Cardiac septum (tissue), 1 donor: ENCODE results near the gene BACH2. TPM values are rescaled to one million over a fixed set of nuclear protein-coding genes. Genes with fewer than 3 reads are reported as not detected.
"Not testable (repeated sequence)": the region's sequence is repeated elsewhere in the genome, so short reads cannot be mapped to it uniquely, and the experiment has no call there.

ENCODE experiments used
- DNase-seq: peaks from one replicate; pipeline ENCODE4 v3.0.0-alpha.2; 2020; ENCODE audit warnings: low spot score
- intact Hi-C: fragments of 100-400 bp; cut with DNase I; formaldehyde crosslinking; loops from one replicate; pipeline ENCODE4 v1.14.0; 2022
- total RNA-seq: library from RNA; stranded (reverse); fragmentation: NEBNext Ultra II Directional; extraction: Animal tissue kit (Norgen Biotek cat#: 25700); gene quantifications from one replicate; pipeline ENCODE4 v1.2.1, GENCODE V29; 2021
- donor health status: DM: no; HTN: no; CAD: no.

The BACH2 gene
- total RNA-seq, 1 donor from 2014 or later = 8.4 TPM

DNA sequence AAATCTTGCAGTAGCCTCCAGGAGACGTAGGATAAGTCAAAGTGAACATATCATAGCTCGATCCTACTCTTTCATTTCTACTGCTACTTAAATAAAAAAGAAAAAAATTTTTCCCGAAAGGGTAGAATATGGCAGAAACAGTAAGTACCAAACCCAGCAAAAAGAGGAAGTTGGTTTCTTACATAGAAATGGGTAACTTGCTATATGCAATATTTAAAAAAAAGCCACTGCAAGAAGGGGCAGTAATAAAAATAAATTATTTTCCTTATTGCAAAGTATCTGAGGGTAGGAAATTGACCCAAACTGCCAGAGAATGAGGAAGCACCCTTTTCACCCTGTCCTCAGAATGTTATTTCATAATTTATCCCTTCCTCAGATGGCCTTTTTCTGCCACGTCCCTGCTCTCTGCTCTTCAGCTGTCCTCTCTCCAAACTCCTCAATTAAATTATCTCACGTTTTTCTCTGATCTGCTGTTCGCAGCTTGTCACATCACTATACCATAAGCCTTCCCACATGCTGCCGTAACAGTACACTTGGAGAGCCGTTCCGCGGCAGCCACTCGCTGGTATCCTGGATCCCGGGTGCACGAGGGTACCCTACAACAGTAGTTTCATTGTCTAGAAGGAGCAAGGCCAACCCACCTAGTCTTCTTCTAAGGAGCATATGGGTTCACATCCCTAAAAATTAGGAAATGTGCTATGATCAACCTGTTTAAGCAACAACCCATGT, 149.6 kb downstream of the BACH2 start:
- intact Hi-C loops = no loop called here
- no peak for DNase-seq

DNA sequence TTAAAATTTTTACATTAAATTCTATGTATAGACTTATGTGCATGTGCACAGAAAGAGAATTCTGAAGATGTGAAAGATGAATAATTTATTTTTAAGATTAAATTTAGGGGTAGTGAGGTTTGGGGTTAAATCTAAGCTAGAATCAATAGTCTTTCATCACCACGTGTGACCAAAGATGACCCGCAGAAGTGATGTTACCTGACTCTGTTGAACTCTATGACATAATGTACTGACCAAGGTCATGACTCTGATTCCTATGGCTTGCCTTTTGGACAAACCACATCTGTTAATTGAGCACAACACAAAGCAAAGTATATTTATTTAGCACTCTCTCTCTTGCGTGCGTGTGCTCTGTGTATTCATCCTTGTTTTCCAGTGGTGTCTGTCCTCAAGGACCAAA, 150.6 kb downstream of the BACH2 start:
- intact Hi-C loops = no loop called here
- no peak for DNase-seq

DNA sequence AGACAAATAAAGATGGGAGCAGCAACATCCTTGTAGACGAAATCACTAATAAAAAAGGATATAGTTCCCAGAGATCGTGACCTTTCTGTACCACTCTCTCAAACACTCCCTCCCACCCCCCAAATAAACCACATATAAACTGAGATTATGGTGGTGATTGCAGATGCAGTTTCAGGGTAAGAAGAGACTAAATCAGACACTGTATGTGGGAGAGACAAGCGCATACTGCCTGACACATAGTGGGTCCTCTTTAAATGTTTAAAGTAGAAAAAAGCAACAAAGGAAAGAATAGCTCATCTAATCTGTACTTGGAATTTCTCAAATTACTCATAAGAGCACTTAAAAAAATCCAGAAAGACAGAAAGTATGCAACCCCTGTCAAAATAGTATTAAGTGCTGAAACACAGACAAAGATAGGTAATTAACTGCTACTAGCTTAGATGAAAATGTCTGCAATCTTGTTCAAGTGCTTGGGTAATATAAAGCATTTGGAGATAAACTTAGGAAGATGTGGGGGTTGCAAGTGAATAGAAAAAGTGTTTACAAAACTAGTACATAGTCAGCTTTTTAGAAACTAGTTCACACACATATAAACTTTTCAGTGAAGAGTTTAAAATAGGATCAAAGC, 151.6 kb downstream of the BACH2 start:
- no peak for DNase-seq
- intact Hi-C loops = no loop called here

DNA sequence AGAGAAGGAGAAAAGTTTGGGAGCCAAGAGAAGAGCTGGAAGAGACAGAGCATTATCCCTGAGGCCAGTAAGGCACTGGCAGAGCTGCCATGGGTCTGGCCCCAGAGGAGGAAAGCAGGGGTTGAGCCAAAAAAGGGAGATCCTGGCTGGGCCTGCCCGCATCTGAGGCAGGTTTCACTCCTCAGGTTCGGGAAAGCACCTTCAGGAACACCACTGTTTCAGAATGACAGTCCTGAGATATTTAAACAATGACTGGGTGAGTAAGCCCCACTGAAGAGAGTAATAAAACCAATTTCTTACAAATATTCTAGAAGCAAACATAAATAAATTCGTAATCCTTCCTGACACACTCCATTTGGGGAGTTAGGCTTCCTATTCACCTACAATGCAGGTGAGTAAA, 152.2 kb downstream of the BACH2 start:
- DNase-seq = no peak
- intact Hi-C loops = no loop called here

DNA sequence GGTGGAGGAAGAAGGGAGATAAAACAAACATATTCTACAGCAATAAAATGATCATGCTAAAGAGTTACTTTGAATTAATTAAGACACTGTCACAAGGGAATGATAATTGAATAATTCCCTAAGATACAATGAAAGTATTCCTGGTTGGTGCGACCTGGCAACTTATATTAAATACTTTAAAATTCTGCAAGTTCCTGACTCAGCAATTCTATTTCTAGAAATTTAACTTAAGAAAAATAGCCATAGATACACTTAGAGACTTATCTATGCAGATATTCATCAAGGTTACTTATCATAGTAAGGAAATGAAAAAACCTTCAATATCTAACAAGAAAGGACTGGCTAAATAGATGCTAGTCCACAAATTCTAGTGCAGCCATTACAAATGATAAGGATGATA, 156.0 kb downstream of the BACH2 start:
- intact Hi-C loops = no loop called here
- no peak for DNase-seq

DNA sequence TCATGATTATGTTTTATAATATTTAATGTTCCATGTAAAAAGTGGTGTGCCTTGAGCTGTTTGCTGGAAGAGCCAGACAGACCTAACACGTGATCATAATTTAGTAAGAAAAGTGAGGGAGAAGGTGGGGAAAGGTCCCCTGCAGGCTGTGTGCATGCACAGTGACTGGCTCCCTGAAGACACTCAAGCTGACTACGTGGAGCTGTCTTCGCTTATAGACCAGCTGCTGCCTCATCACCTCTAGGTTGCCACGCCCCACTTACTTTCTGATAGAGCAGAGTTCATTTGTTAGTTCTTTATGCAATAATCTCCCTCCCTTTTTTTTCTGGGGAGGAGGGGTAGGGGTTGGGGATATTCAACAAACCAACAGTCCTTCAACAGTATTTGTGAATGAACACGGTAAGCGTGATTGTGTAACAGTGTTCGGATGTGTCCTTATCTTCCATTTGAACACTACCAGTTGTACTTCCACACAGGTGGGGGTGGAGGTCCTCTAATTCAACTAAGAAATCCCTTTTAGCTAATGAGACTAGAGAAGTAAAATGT, 157.3 kb downstream of the BACH2 start:
- intact Hi-C loops = no loop called here
- no peak for DNase-seq

DNA sequence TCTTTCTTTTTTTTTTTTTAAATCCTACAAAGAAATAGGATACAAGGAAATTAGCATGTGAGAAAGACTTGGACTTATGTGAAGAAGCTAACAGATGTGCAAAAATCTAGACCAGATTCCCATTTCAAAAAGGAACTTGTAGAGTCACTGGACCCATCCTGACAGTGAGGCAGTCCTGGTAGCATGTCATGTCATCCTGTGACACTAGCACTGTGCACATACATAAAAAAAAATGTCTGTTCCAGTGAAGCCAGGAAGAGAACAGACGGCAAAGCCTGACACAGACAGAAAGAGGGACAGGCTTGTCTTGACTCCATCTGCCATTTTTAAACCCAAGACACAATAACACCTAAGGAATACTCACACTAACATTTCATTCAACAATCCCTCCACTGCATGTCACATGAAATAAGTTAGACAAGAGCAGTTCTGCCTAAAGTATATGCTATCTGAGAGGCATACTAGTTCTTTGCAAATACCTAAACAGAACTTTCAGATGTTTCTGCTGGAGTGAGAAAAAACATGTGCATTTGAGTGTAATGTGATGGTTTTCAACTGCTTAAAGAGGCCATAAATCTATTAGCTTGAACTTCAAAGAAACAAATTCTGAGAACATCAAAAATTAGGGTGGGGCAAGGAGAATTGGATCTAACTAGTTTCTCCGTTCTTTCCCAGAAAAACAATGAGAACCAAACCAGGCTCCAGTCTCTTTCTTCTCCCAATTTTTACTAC, 159.6 kb downstream of the BACH2 start:
- intact Hi-C loops = no loop called here
- DNase-seq = no peak

DNA sequence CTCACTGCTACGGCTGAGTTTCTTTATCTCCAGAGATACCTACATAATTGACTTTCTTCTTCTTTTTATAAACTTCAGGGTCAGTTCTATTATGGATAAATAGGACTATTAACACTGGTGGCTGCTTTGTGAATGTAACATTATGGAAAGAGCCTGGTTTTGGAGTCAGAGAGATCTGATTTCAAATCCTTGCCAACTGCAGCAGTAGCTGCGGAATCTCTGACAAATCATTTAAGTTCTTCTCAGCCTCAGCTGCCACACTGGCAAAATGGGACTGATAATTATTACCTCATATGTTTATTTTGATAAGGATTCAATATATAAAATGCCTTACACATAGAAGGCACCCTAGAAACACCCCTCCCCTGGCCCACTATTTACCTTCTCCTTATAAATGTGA, 160.5 kb downstream of the BACH2 start:
- no peak for DNase-seq
- intact Hi-C loops = no loop called here

DNA sequence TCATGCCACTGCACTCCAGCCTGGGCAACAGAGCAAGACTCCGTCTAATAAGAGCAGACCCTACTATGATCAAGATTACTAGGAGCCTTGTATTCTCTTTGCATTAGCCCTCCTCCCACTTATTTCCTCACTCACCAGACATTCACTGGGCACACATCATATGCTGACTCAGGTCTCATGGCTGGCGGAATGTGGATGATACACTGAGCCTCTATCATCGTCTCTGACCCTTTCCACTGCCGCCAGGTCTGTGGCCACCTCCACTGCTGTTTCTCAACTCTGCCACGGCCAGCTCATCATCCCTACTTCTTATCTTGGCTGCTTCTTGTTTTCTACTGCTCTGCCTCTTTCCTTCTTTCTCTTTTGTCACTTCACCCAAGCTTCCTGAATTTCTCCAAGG, 161.0 kb downstream of the BACH2 start:
- no peak for DNase-seq
- intact Hi-C loops = no loop called here

DNA sequence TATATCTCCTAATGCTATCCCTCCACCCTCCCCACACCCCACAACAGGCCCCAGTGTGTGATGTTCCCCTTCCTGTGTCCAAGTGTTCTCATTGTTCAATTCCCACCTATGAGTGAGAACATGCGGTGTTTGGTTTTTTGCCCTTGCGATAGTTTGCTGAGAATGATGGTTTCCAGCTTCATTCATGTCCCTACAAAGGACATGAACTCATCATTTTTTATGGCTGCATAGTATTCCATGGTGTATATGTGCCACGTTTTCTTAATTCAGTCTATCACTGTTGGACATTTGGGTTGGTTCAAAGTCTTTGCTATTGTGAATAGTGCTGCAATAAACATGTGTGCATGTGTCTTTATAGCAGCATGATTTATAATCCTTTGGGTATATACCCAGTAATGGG, 163.0 kb downstream of the BACH2 start:
- DNase-seq, intact Hi-C loops: not testable (repeated sequence)

DNA sequence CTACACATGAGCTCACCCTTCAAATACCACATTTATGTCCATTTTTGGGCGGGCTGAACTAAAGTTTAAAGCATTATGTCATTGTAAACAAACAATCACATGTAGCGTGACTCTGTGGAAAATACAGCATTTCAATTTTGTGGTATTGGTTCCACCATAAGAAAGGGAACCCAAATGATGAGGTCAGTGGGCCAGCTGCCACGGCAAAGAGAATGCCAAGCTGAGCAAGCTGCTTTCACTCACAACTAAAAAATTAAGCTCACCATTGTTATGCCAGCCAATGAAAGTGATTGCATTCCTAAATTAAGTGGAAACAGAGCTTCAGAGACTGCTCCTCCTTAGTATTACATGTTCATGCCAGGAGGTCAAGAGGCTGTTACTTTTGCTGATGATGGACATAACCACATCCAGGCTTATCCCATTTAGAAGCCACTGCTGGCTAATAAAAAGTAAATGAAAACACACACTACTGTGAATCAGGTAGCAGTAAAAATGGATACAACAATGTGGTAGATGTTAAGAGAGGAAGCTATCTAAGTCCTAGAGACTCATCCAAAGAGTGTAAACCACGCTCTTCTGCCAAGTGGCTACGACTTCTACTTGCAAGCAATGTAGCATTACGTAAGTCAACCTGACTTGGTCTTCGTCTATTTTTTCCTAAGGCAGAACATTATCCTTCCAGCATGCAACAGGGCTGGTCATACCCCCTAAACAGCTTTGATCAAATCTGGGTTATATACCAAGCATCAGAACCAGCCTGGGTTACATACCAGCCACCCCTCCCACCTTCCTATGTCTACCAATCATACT, 164.8 kb downstream of the BACH2 start:
- intact Hi-C loops = no loop called here
- no peak for DNase-seq

DNA sequence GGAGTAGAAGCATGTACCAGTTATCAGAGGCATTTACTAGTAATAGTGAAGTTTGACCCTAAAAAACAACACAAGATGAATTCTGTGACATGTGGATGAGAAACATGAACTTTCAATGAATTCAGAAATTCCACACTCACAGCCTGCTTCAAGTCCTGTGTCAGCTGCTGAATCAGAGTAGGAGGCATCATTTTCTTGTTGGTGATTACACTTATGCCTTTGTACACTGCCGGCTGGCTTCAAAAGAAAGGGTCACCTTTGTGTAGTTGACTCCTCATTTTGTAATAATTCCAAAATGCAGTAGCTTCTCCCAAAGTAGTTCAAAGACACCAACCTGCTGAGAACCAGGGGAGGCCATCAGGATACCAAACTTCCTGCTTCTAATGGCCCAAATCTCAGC, 165.5 kb downstream of the BACH2 start:
- intact Hi-C loops = no loop called here
- no peak for DNase-seq

DNA sequence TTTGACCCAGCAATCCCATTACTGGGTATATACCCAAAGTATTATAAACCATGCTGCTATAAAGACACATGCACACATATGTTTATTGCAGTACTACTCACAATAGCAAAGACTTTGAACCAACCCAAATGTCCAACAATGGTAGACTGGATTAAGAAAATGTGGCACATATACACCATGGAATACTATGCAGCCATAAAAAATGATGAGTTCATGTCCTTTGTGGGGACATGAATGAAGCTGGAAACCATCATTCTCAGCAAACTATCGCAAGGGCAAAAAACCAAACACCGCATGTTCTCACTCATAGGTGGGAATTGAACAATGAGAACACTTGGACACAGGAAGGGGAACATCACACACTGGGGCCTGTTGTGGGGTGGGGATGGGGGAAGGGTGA, 168.0 kb downstream of the BACH2 start:
- intact Hi-C loops, DNase-seq: not testable (repeated sequence)

DNA sequence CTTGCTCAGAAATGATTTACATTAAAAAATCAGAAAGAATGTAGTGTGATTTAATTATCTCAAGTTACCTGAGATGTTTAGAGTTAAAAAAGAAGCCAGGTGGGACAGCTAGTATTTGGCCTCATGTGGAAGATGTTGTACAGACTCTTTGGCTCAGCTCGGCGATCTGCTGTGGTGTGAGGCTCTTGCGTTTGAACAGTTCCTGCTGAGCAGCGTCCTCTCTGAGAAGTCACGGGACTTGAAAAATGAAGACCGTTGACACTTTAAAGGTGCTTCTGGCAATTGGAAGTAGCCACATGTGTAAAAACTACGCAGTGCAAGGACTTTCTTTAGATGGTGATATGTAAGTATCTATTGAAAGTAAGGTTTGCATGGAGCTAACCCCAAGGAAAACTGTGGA, 169.0 kb downstream of the BACH2 start:
- DNase-seq = no peak
- intact Hi-C loops = no loop called here

DNA sequence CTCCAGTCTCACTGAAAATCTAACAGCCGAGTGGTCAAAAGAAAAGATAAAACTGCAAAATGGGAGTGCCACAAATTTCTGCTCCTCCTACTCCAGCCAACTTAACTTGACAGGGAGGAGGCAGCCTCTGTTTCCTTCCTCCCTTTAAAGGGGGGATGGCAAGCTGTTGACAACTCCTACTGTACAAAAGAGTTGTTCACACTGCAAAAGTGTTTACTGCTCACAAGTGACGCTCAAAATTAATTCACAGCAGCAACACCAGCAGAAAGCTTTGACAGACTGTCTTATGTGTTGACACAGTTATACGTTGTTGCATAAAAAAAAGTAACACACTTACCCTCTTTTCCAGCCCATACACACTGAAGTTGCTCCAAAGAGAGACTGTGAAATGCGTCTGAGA, 169.8 kb downstream of the BACH2 start:
- no peak for DNase-seq
- intact Hi-C loops = no loop called here

DNA sequence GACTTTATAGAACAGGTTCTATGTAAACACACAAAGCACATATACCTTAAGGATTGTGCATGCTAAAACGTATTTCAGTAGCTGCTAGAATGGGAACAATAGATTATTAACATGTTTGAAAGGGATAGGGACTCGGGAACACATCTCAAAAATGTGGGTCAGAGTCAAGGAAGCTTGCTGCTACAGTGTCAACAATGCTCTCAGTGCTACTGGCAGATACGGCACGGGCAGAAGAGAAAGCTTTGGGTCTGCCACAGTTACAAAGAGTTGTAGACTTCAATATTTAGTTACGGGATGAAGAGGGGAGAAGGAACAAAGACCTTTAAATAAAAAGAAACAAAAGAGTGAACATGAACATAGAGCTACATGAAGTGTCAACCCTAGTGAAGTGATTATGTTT, 170.5 kb downstream of the BACH2 start:
- no peak for DNase-seq
- intact Hi-C loops = no loop called here

DNA sequence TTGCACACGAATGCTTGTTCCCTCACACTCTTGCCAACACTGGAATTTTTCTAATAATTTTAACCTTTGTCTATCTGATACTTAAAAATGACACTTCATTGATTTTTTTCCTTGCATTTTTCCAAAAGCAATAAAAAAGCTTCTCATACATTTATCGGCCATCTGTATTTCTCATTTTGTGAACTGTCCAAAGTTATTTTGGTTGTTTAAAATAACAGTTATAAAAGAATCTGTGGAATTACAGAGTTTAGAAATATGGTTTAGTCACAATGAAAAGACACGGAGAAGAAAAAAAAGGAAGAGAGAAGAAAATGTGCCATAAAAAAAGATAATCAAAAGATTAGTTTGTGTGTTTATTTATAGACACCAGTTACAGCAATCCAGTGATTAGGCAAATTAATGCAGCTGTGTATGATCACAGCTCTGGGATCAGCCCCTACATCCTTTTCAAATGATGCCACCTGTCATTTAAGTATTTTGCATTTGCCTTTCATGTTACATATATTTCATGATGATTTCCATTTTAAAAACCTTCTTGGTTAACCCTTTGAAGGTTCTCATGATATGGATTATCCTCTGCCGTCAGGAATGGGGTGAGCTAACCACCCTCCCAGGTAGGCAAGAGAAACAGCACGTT, 171.7 kb downstream of the BACH2 start:
- intact Hi-C loops = no loop called here
- no peak for DNase-seq

DNA sequence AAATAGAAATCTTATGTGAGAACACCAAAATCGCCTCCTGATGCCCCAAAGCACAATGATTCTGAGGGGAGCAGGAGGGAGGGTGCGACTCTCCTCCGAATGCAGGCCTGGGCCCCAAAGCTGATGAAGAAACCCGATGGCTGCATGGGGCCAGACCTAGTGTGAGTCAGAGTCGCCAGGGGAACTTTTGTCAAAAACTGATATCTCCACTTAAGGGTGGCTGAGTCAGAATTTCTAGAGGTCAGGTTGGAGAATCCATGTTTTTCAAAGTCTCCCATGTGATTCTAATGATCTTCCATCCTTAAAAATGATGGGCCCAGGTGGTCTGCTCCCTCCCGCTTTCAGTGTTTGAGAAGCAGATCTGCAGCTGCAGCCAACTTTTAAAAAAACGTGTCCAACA, 172.8 kb downstream of the BACH2 start:
- intact Hi-C loops = no loop called here
- no peak for DNase-seq

DNA sequence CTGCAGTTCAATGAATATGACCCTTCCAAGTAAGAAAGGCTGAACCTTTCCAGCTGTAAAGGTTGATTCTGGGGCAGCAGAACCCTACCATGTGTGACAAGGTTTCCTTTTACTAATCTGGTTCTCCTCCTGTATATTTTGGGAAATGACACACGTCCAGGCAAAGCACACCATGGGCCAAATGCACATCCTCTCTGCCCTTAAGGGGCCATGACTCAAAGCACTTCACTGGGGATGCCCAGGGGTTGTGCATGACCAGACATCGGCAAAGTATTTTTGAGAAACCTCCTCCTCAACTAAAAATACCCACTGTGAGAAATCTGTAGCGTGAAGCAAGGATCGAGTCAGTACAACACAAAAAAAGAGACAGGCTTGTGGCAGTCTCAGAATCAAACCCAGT, 174.7 kb downstream of the BACH2 start:
- intact Hi-C loops = no loop called here
- DNase-seq = no peak
